Thyroid gland (tissue), 4 donors: ENCODE data around the gene HIPK3.

ENCODE experiments used
- CTCF ChIP-seq, 6 experiments: fragments of 200-600 bp in 3 of 6; fragments of 450-650 bp in 3 of 6; sonication (generic) in 3 of 6; IDR thresholded peaks; one replicate each; pipeline ENCODE4 v1.5.1; 2016 to 2019; ENCODE audit warnings: antibody characterized with exemption in 6 of 6, mild to moderate bottlenecking in 2 of 6, inconsistent platforms in 1 of 6, moderate library complexity in 1 of 6
- POLR2A ChIP-seq, 2 donors: fragments of 450-650 bp; IDR thresholded peaks; one replicate each; pipeline ENCODE4 v1.6.1; 2017; ENCODE audit warnings: antibody characterized with exemption in 2 of 2, mild to moderate bottlenecking in 2 of 2, moderate library complexity in 1 of 2

DNA sequence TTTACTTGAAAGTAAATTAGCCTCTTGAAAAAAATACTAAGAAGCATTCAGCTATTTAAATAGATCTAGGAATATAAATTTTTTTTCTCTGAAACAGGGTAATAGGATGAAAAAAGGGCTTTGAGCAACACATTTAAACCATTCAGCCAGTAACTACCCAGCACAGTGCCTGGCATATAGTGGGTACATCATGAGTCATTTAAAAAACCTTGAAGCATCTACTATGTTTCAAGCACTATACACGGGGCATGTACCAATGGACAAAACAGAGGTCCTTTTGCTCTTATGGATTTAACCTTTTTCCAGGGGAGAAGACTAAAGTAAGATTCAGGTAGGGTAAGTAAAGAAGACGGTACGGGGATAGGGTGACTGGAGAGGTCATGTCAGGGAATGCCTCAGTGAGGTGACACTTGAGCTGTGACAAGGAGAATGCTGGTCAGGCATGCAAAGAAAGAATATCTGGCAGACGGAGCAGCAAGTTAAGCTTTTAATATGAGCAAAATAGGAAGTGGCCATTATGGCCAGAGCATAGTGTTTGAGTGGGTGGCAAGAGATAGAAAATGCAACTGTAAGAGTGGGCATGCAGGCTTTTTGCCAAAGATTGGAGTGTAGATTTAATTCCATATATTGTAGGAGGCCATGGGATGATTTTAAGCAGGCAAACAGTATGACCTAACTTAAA lies 101.1 kb downstream of the HIPK3 start:
- TF ChIP-seq CTCF (IDR thresholded peaks at IDR 0.05) (no peak), POLR2A (IDR thresholded peaks at IDR 0.05) (no peak)
